Caco-2 (cell line): Measurements from ENCODE around the gene CTNNA2. TPM values are rescaled to one million over a fixed set of nuclear protein-coding genes. Genes with fewer than 3 reads are reported as not detected.

Experiments
- BruUV-seq: library from RNA; stranded (reverse); fragments of 400-500 nt; replicated peaks from 2 replicates; lab custom pipeline; 2021; lab: Mats Ljungman, UMichigan
- CTCF ChIA-PET: fragments of 300-600 bp; sonication (Branson Sonifier 250); formaldehyde crosslinking; loops from one replicate; lab custom pipeline; 2022; ENCODE audit warnings: antibody characterized with exemption; lab: Charles Lee
- POLR2A ChIA-PET: fragments of 300-600 bp; sonication (Branson Sonifier 250); formaldehyde crosslinking; loops from one replicate; lab custom pipeline; 2022; ENCODE audit warnings: antibody characterized with exemption; lab: Charles Lee
- DNase-seq, 2 experiments: peaks; one replicate each; pipeline versions ENCODE4 v3.0.0 to v3.0.0-alpha.2; 2020 to 2022
- H3K27me3 ChIP-seq: replicated peaks from 2 replicates; pipeline ENCODE4 v1.6.0; 2011; ENCODE audit warnings: low read length; ENCODE audit not compliant: control insufficient read depth, insufficient read depth
- H3K36me3 ChIP-seq: 2 replicates; pipeline ENCODE4 v1.5.1; 2011; ENCODE audit warnings: low read length; ENCODE audit not compliant: control insufficient read depth, insufficient read depth
- H3K4me1 ChIP-seq: fragments of 250-450 bp; sonication (Bioruptor Pico); 2 replicates; pipeline ENCODE4 v1.5.1; 2020; ENCODE audit warnings: mild to moderate bottlenecking
- H3K4me3 ChIP-seq: 2 replicates; pipeline ENCODE4 v1.5.1; 2011; ENCODE audit warnings: low read depth, mild to moderate bottlenecking, control low read depth, low read length
- H3K9me3 ChIP-seq: fragments of 250-450 bp; sonication (Bioruptor Pico); 2 replicates; pipeline ENCODE4 v1.5.1; 2020; ENCODE audit warnings: mild to moderate bottlenecking, moderate library complexity
- H3K27ac Mint-ChIP-seq: one replicate; pipeline ENCODE4 v1.8.0; 2022; ENCODE audit warnings: mixed read lengths; ENCODE audit not compliant: unreplicated experiment
- H3K27me3 Mint-ChIP-seq: one replicate; pipeline ENCODE4 v1.8.0; 2022; ENCODE audit warnings: mixed read lengths; ENCODE audit not compliant: insufficient read depth, unreplicated experiment
- H3K36me3 Mint-ChIP-seq: one replicate; pipeline ENCODE4 v1.8.0; 2022; ENCODE audit warnings: mild to moderate bottlenecking, mixed read lengths; ENCODE audit not compliant: insufficient read depth, unreplicated experiment
- H3K4me1 Mint-ChIP-seq: one replicate; pipeline ENCODE4 v1.8.0; 2022; ENCODE audit warnings: low read depth, mixed read lengths; ENCODE audit not compliant: unreplicated experiment
- H3K4me3 Mint-ChIP-seq: one replicate; pipeline ENCODE4 v1.8.0; 2022; ENCODE audit warnings: mild to moderate bottlenecking, moderate library complexity, mixed read lengths; ENCODE audit not compliant: unreplicated experiment
- H3K9me3 Mint-ChIP-seq: one replicate; pipeline ENCODE4 v1.8.0; 2022; ENCODE audit warnings: mixed read lengths; ENCODE audit not compliant: unreplicated experiment
- CTCF ChIP-seq, 2 experiments: fragments of 200-600 bp in 1 of 2; IDR thresholded peaks; 1 replicate in 1 of 2; 2 replicates in 1 of 2; pipeline versions ENCODE4 v1.5.1 to v1.8.0; 2011 to 2022; ENCODE audit warnings: antibody characterized with exemption in 1 of 2, control low read depth in 1 of 2, inconsistent platforms in 1 of 2, low read depth in 1 of 2, low read length in 1 of 2, mild to moderate bottlenecking in 1 of 2, moderate library complexity in 1 of 2; ENCODE audit not compliant: insufficient read depth in 1 of 2, severe bottlenecking in 1 of 2, unreplicated experiment in 1 of 2
- intact Hi-C: fragments of 100-400 bp; cut with micrococcal nuclease; formaldehyde crosslinking; loops from one replicate; pipeline ENCODE4 v1.10.0; 2022; ENCODE audit not compliant: unreplicated experiment
- total RNA-seq: library from RNA; stranded (reverse); gene quantifications from 2 replicates; pipeline ENCODE4 v1.2.3, GENCODE V29; 2022

Gene CTNNA2
- total RNA-seq, 1 experiment from 2014 or later = not detected

- intact Hi-C loops = no loop called here
- Mint-ChIP-seq H3K36me3 (no peaks in the 10 kb centered on the region), H3K27ac (no peak overlapping the region), H3K9me3 (no peaks in the 10 kb centered on the region), H3K4me1 (no peaks in the 10 kb centered on the region), H3K27me3 (peaks cover 10% of the 10 kb centered on the region), H3K4me3 (no peak overlapping the region)
- Histone ChIP-seq H3K9me3 (no peaks in the 10 kb centered on the region), H3K36me3 (no peaks in the 10 kb centered on the region), H3K4me3 (no peak overlapping the region), H3K4me1 (peaks cover 18% of the 10 kb centered on the region), H3K27me3 (no peaks in the 10 kb centered on the region)
- BruUV-seq = no TSS peak
- ChIA-PET CTCF (no interaction called here), POLR2A (no interaction called here)
- no peak for TF ChIP-seq CTCF (IDR thresholded peaks at IDR 0.05; ENCODE audit: insufficient read depth in 1 of 2, low read depth in 1 of 2, low read length in 1 of 2, severe bottlenecking in 1 of 2, unreplicated experiment in 1 of 2)
- no peak for DNase-seq
Measured at GRCh38 chr2:79721061-79721460, 208.2 kb downstream of the CTNNA2 start.

GRCh38 chr2:79721966-79722365 is 209.1 kb downstream of the CTNNA2 start:
- TF ChIP-seq CTCF (IDR thresholded peaks at IDR 0.05; ENCODE audit: insufficient read depth in 1 of 2, low read depth in 1 of 2, low read length in 1 of 2, severe bottlenecking in 1 of 2, unreplicated experiment in 1 of 2) = no peak
- intact Hi-C loops = no loop called here
- no peak overlapping the region for H3K27ac Mint-ChIP-seq

GRCh38 chr2:79723830-79724229 is 211.0 kb downstream of the CTNNA2 start:
- Mint-ChIP-seq H3K4me3 (no peak overlapping the region), H3K9me3 (no peaks in the 10 kb centered on the region), H3K4me1 (no peaks in the 10 kb centered on the region), H3K27ac (no peak overlapping the region), H3K36me3 (no peaks in the 10 kb centered on the region), H3K27me3 (peaks cover 10% of the 10 kb centered on the region)
- Histone ChIP-seq H3K36me3 (no peaks in the 10 kb centered on the region), H3K4me1 (no peaks in the 10 kb centered on the region), H3K27me3 (no peaks in the 10 kb centered on the region), H3K4me3 (no peak overlapping the region), H3K9me3 (no peaks in the 10 kb centered on the region)
- ChIA-PET CTCF (no interaction called here), POLR2A (no interaction called here)
- no peak for DNase-seq
- BruUV-seq = no TSS peak
- TF ChIP-seq CTCF (IDR thresholded peaks at IDR 0.05; ENCODE audit: insufficient read depth in 1 of 2, low read depth in 1 of 2, low read length in 1 of 2, severe bottlenecking in 1 of 2, unreplicated experiment in 1 of 2) = no peak
- intact Hi-C loops = no loop called here

More at GRCh38 chr2:79721966-79722365, 209.1 kb downstream of the CTNNA2 start:
- Mint-ChIP-seq H3K27me3 (peaks cover 10% of the 10 kb centered on the region), H3K4me1 (no peaks in the 10 kb centered on the region), H3K36me3 (no peaks in the 10 kb centered on the region), H3K4me3 (no peak overlapping the region), H3K9me3 (no peaks in the 10 kb centered on the region)
- no peak for DNase-seq
- Histone ChIP-seq H3K4me1 (peaks cover 11% of the 10 kb centered on the region), H3K36me3 (no peaks in the 10 kb centered on the region), H3K4me3 (no peak overlapping the region), H3K27me3 (no peaks in the 10 kb centered on the region), H3K9me3 (no peaks in the 10 kb centered on the region)
- ChIA-PET CTCF (no interaction called here), POLR2A (no interaction called here)
- no TSS peak for BruUV-seq
